IMR-90 (cell line): ENCODE data around the gene GSG1L. TPM values are rescaled to one million over a fixed set of nuclear protein-coding genes. Genes with fewer than 3 reads are reported as not detected.

Experiments used
- ATAC-seq: fragments of 200-7000 bp; cut with Tn5 transposase; 2 replicates; pipeline ENCODE4 v1.9.1; 2020; ENCODE audit warnings: low read depth, mild to moderate bottlenecking, moderate library complexity
- BruUV-seq: library from RNA; stranded (reverse); fragments of 400-500 nt; replicated peaks from 2 replicates; lab custom pipeline; 2021; lab: Mats Ljungman, UMichigan
- CTCF ChIA-PET: fragments of 300-600 bp; formaldehyde crosslinking; extraction: SDS; loops from one replicate; lab custom pipeline; 2021; ENCODE audit warnings: antibody characterized with exemption; lab: Yijun Ruan, JAX
- POLR2A ChIA-PET: fragments of 300-600 bp; sonication (Branson Sonifier 250); formaldehyde crosslinking; loops from one replicate; lab custom pipeline; 2022; ENCODE audit warnings: antibody characterized with exemption; ENCODE audit not compliant: unreplicated experiment; lab: Charles Lee
- DNase-seq: peaks from one replicate; pipeline ENCODE4 v3.0.0; 2013
- H2AFZ ChIP-seq: replicated peaks from 2 replicates; pipeline ENCODE3; 2013; ENCODE audit warnings: low read length, mild to moderate bottlenecking; ENCODE audit not compliant: poor library complexity
- H2AK5ac ChIP-seq: 2 replicates; pipeline ENCODE4 v1.6.1; 2013; ENCODE audit warnings: low read depth, low read length, inconsistent platforms
- H2AK9ac ChIP-seq: replicated peaks from 2 replicates; pipeline ENCODE3; 2013; ENCODE audit warnings: mild to moderate bottlenecking, low read depth, low read length, moderate library complexity; ENCODE audit not compliant: poor library complexity
- H2BK120ac ChIP-seq: 2 replicates; pipeline ENCODE4 v1.6.1; 2013; ENCODE audit warnings: low read depth, low read length, inconsistent platforms
- H2BK15ac ChIP-seq: 3 replicates; pipeline ENCODE4 v1.6.1; 2013; ENCODE audit warnings: low read depth, low read length, inconsistent platforms
- H2BK20ac ChIP-seq: 2 replicates; pipeline ENCODE4 v1.6.1; 2013; ENCODE audit warnings: low read depth, mild to moderate bottlenecking, inconsistent platforms, low read length, moderate library complexity
- H2BK5ac ChIP-seq: 2 replicates; pipeline ENCODE4 v1.6.1; 2013; ENCODE audit warnings: mild to moderate bottlenecking, low read depth, low read length, inconsistent platforms; ENCODE audit not compliant: poor library complexity, severe bottlenecking
- H3K14ac ChIP-seq: replicated peaks from 2 replicates; pipeline ENCODE4 v1.6.1; 2013; ENCODE audit warnings: low read depth, low read length, inconsistent platforms
- H3K18ac ChIP-seq: 2 replicates; pipeline ENCODE4 v1.6.1; 2013; ENCODE audit warnings: low read depth, low read length, control low read depth
- H3K23ac ChIP-seq: 2 replicates; pipeline ENCODE4 v1.6.1; 2013; ENCODE audit warnings: low read depth, low read length, inconsistent platforms
- H3K27ac ChIP-seq: 2 replicates; pipeline ENCODE4 v1.5.1; 2013; ENCODE audit warnings: mild to moderate bottlenecking, control low read depth, low read length; ENCODE audit not compliant: insufficient read depth
- H3K27me3 ChIP-seq: 2 replicates; pipeline ENCODE4 v1.6.1; 2013; ENCODE audit warnings: low read length; ENCODE audit not compliant: control insufficient read depth, insufficient read depth
- H3K36me3 ChIP-seq: 2 replicates; pipeline ENCODE4 v1.6.1; 2013; ENCODE audit warnings: low read length, mixed read lengths; ENCODE audit not compliant: control insufficient read depth, insufficient read depth
- H3K4ac ChIP-seq: 2 replicates; pipeline ENCODE4 v1.6.1; 2013; ENCODE audit warnings: low read depth, low read length, inconsistent platforms
- H3K4me1 ChIP-seq: 2 replicates; pipeline ENCODE4 v1.6.1; 2013; ENCODE audit warnings: low read length, mixed read lengths; ENCODE audit not compliant: control insufficient read depth, insufficient read depth
- H3K4me2 ChIP-seq: 2 replicates; pipeline ENCODE4 v1.6.1; 2013; ENCODE audit warnings: low read depth, mild to moderate bottlenecking, control low read depth, low read length, moderate library complexity
- H3K4me3 ChIP-seq: 2 replicates; pipeline ENCODE4 v1.5.1; 2013; ENCODE audit warnings: low read depth, mild to moderate bottlenecking, control low read depth, low read length, moderate library complexity; ENCODE audit not compliant: insufficient read depth
- H3K56ac ChIP-seq: 2 replicates; pipeline ENCODE4 v1.6.1; 2013; ENCODE audit warnings: low read length, inconsistent platforms; ENCODE audit not compliant: insufficient read depth; ENCODE audit errors: extremely low read depth
- H3K79me1 ChIP-seq, 2 experiments: 2 replicates each; pipeline ENCODE4 v1.6.1; 2013; ENCODE audit warnings: low read length in 2 of 2, inconsistent platforms in 1 of 2, low read depth in 1 of 2
- H3K9ac ChIP-seq: 2 replicates; pipeline ENCODE4 v1.6.1; 2013; ENCODE audit warnings: low read depth, low read length, control low read depth
- H3K9me1 ChIP-seq: 2 replicates; pipeline ENCODE4 v1.6.1; 2013; ENCODE audit warnings: low read length, inconsistent platforms; ENCODE audit not compliant: insufficient read depth
- H3K9me3 ChIP-seq: 2 replicates; pipeline ENCODE4 v1.6.1; 2013; ENCODE audit warnings: low read length; ENCODE audit not compliant: control insufficient read depth, insufficient read depth
- H4K20me1 ChIP-seq: 2 replicates; pipeline ENCODE4 v1.6.1; 2013; ENCODE audit warnings: low read length, inconsistent platforms; ENCODE audit not compliant: insufficient read depth
- H4K5ac ChIP-seq: 2 replicates; pipeline ENCODE4 v1.6.1; 2013; ENCODE audit warnings: mild to moderate bottlenecking, low read depth, low read length, control low read depth
- H4K8ac ChIP-seq, 2 experiments: 2 replicates each; pipeline ENCODE4 v1.6.1; 2013; ENCODE audit warnings: low read depth in 2 of 2, low read length in 2 of 2, control low read depth in 1 of 2, inconsistent platforms in 1 of 2
- H4K91ac ChIP-seq: 2 replicates; pipeline ENCODE4 v1.6.1; 2013; ENCODE audit warnings: low read depth, low read length, inconsistent platforms; ENCODE audit not compliant: insufficient read depth
- MAFK ChIP-seq: IDR thresholded peaks from 2 replicates; pipeline ENCODE4 v1.6.1; 2012; ENCODE audit warnings: low read depth, low read length, improper control_type of control experiment
- MXI1 ChIP-seq: IDR thresholded peaks from 2 replicates; pipeline ENCODE4 v1.6.1; 2012; ENCODE audit warnings: low read depth, mild to moderate bottlenecking, low read length, moderate library complexity, borderline replicate concordance
- RAD21 ChIP-seq: IDR thresholded peaks from 2 replicates; pipeline ENCODE4 v1.6.1; 2012; ENCODE audit warnings: low read length, improper control_type of control experiment
- RFX5 ChIP-seq: IDR thresholded peaks from 2 replicates; pipeline ENCODE4 v1.8.0; 2012; ENCODE audit warnings: low read depth, mild to moderate bottlenecking, low read length, moderate library complexity
- SMC3 ChIP-seq: fragments of 150-350 bp; IDR thresholded peaks from 2 replicates; pipeline ENCODE4 v1.6.1; 2016; ENCODE audit warnings: low read depth, mild to moderate bottlenecking, antibody characterized with exemption, low read length, moderate library complexity
- WGBS, 2 experiments: methylation state at CpG; one replicate each; pipeline versions ENCODE4 v1.1.5 to v1.1.7; 2013; ENCODE audit warnings: missing lambda C conversion rate in 2 of 2; ENCODE audit not compliant: insufficient read length in 1 of 2; ENCODE audit errors: extremely low coverage in 2 of 2; 5-methylcytosine and 5-hydroxymethylcytosine counted together
- dilution Hi-C: fragments of 300-500 bp; cut with HindIII; formaldehyde crosslinking; loops from one replicate; pipeline ENCODE4 v1.14.3; 2018; ENCODE audit warnings: low sequenced_read_pairs; ENCODE audit not compliant: unreplicated experiment
- in situ Hi-C: fragments of 300-500 bp; cut with MboI; formaldehyde crosslinking; loops from 3 replicates; pipeline ENCODE4 v1.14.3; 2019; ENCODE audit warnings: low sequenced_read_pairs, inconsistent platforms, mixed read lengths
- intact Hi-C: fragments of 100-400 bp; cut with micrococcal nuclease; formaldehyde crosslinking; loops from 2 replicates; pipeline ENCODE4 v1.10.0; 2022
- polyA plus RNA-seq, 3 experiments: library from polyadenylated mRNA; depleted of rRNA; stranded (reverse); fragments of >200 nt; gene quantifications; 2 replicates each; pipeline ENCODE4 v1.2.3, GENCODE V29; 2012; ENCODE audit warnings: low replicate concordance in 1 of 3
- total RNA-seq: library from RNA; depleted of rRNA; stranded (reverse); fragments of >200 nt; gene quantifications from 2 replicates; pipeline ENCODE4 v1.2.3, GENCODE V29; 2012
- TF ChIP-seq, protein P1 (sequence below): conservative IDR thresholded peaks from 2 replicates; pipeline ENCODE4 v1.5.1; 2012; ENCODE audit warnings: mild to moderate bottlenecking, low read depth, low read length, improper control_type of control experiment

GSG1L gene
- total and polyA plus RNA-seq, 2 of the 4 experiments (the other 2 are of a cell fraction) = not detected

DNA sequence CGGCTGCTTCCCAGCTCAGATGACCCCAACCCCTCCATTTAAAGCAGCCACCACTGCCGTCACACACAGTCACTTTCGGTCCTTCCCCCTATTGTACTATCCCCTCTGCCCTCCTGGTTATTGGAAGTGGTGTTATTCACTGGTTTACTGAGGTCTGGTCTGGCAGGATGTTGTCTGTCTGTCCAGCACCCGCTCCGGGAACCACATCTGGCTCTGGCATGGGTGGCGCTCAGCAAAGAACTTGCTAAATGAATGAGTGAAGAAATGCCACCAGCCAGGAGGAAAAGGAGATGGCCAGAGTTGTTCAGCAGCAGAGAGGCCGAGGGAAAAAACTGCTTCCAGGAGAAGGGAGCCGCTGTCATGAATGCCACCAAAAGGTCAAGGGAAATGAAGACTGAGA, 161.6 kb downstream of the GSG1L start:
- Histone ChIP-seq H3K18ac (no peak overlapping the region), H3K79me1 (no peaks in the 10 kb centered on the region), H3K4me2 (no peak overlapping the region), H2BK120ac (no peak overlapping the region), H3K27ac (no peak overlapping the region), H3K56ac (no peak overlapping the region), H3K4me1 (no peaks in the 10 kb centered on the region), H3K9ac (no peak overlapping the region), H2AK5ac (no peak overlapping the region), H4K20me1 (no peaks in the 10 kb centered on the region), H4K5ac (no peak overlapping the region), H3K36me3 (no peaks in the 10 kb centered on the region), H2BK15ac (no peak overlapping the region), H3K4me3 (no peak overlapping the region), H3K27me3 (peaks cover 13% of the 10 kb centered on the region), H3K4ac (no peak overlapping the region), H4K91ac (no peak overlapping the region), H3K14ac (no peak overlapping the region), H3K9me3 (no peaks in the 10 kb centered on the region), H3K9me1 (no peaks in the 10 kb centered on the region), H2AFZ (peak overlapping the region; percentile 56), H2BK20ac (no peak overlapping the region), H2BK5ac (no peak overlapping the region), H3K23ac (no peak overlapping the region), H4K8ac (no peak overlapping the region), H2AK9ac (no peak overlapping the region)
- 67% methylated on average over 5 of the region's 8 CpGs; no CpG with 5 or more reads in 1 of the 2 experiments for WGBS, 2 experiments
- ATAC-seq (no peak), DNase-seq (no peak)
- ChIA-PET CTCF (no interaction called here), POLR2A (no interaction called here)
- no peak for TF ChIP-seq SMC3
- no peak for TF ChIP-seq MAFK
- TF ChIP-seq MXI1 = no peak
- TF ChIP-seq, protein P1, sequence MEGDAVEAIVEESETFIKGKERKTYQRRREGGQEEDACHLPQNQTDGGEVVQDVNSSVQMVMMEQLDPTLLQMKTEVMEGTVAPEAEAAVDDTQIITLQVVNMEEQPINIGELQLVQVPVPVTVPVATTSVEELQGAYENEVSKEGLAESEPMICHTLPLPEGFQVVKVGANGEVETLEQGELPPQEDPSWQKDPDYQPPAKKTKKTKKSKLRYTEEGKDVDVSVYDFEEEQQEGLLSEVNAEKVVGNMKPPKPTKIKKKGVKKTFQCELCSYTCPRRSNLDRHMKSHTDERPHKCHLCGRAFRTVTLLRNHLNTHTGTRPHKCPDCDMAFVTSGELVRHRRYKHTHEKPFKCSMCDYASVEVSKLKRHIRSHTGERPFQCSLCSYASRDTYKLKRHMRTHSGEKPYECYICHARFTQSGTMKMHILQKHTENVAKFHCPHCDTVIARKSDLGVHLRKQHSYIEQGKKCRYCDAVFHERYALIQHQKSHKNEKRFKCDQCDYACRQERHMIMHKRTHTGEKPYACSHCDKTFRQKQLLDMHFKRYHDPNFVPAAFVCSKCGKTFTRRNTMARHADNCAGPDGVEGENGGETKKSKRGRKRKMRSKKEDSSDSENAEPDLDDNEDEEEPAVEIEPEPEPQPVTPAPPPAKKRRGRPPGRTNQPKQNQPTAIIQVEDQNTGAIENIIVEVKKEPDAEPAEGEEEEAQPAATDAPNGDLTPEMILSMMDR = no peak
- no peak for TF ChIP-seq RFX5
- no peak for TF ChIP-seq RAD21
- intact Hi-C loops = no loop called here
- dilution Hi-C loops = no loop called here
- no TSS peak for BruUV-seq
- in situ Hi-C loops = no loop called here
